NCI-H345 treated with DMSO at 0.1 percent for 48 hours (cell line): Measurements from ENCODE around the gene PRR15L.
A peak's percentile ranks its signal among the peaks of the same experiment; 100 is the strongest.
"Not testable (repeated sequence)": the region's sequence is repeated elsewhere in the genome, so short reads cannot be mapped to it uniquely, and the experiment has no call there.

Experiments used
- DNase-seq: peaks from one replicate; lab custom pipeline; 2025; ENCODE audit not compliant: unreplicated experiment; lab: John Stamatoyannopoulos, UW

The PRR15L gene

GRCh38 chr17:47989159-47989558, 31.5 kb upstream of the PRR15L start:
- DNase-seq, result no peak

GRCh38 chr17:47988445-47988844, 30.8 kb upstream of the PRR15L start:
- DNase-seq, result not testable (repeated sequence)

- peak; percentile 55 for DNase-seq
Observed at GRCh38 chr17:47987240-47987835, 29.7 kb upstream of the PRR15L start.

GRCh38 chr17:47986520-47986919, 28.8 kb upstream of the PRR15L start:
- DNase-seq, result no peak

- no peak for DNase-seq
Observed at GRCh38 chr17:47983492-47984223, 26.0 kb upstream of the PRR15L start.

- DNase-seq, result no peak
Observed at GRCh38 chr17:47982645-47983390, 25.1 kb upstream of the PRR15L start.

- DNase-seq, result no peak
Observed at GRCh38 chr17:47982091-47982617, 24.5 kb upstream of the PRR15L start.

- no peak for DNase-seq
Observed at GRCh38 chr17:47981462-47981861, 23.8 kb upstream of the PRR15L start.

GRCh38 chr17:47980541-47980940, 22.9 kb upstream of the PRR15L start:
- DNase-seq, result no peak

GRCh38 chr17:47978324-47978723, 20.6 kb upstream of the PRR15L start:
- peak; percentile 4 for DNase-seq

- DNase-seq, result no peak
Observed at GRCh38 chr17:47975823-47976205, 18.1 kb upstream of the PRR15L start.

- DNase-seq, result no peak
Observed at GRCh38 chr17:47975189-47975822, 17.6 kb upstream of the PRR15L start.

- DNase-seq, result peak; percentile 80
Observed at GRCh38 chr17:47973541-47973940, 15.9 kb upstream of the PRR15L start.

- DNase-seq, result peak; percentile 96
Observed at GRCh38 chr17:47970725-47971499, 13.2 kb upstream of the PRR15L start, which contains the start of gene CDK5RAP3. CDK5RAP3 (plus strand) TSS chr17:47971113; CDS start chr17:47971147, 34 bp downstream.

- no peak for DNase-seq
Observed at GRCh38 chr17:47969930-47970724, 12.4 kb upstream of the PRR15L start.

GRCh38 chr17:47968836-47969235, 11.2 kb upstream of the PRR15L start:
- no peak for DNase-seq

- no peak for DNase-seq
Observed at GRCh38 chr17:47967607-47968252, 10.0 kb upstream of the PRR15L start.

GRCh38 chr17:47966079-47966519, 8.4 kb upstream of the PRR15L start:
- no peak for DNase-seq

- DNase-seq, result no peak
Observed at GRCh38 chr17:47964856-47965255, 7.2 kb upstream of the PRR15L start.
